HepG2 (cell line): ENCODE measurements around the gene NFIC. TPM values are rescaled to one million over a fixed set of nuclear protein-coding genes. Genes with fewer than 3 reads are reported as not detected.

Experiments
- ADNP ChIP-seq: sonication (generic); formaldehyde crosslinking; IDR thresholded peaks from 2 replicates; pipeline ENCODE4 v1.4.0; 2020; ENCODE audit warnings: missing genetic modification reagents
- ARNT2 ChIP-seq: sonication (generic); formaldehyde crosslinking; IDR thresholded peaks from 2 replicates; pipeline ENCODE4 v1.8.0; 2022; ENCODE audit warnings: mild to moderate bottlenecking, low read depth, missing genetic modification reagents, moderate library complexity
- CHCHD3 ChIP-seq: sonication (generic); formaldehyde crosslinking; IDR thresholded peaks from 2 replicates; pipeline ENCODE4 v1.8.0; 2022; ENCODE audit warnings: mild to moderate bottlenecking, missing genetic modification reagents, moderate library complexity
- DBP ChIP-seq: sonication (generic); formaldehyde crosslinking; IDR thresholded peaks from 2 replicates; pipeline ENCODE4 v1.4.0; 2020; ENCODE audit warnings: missing genetic modification reagents; ENCODE audit errors: not compliant biosample characterization
- ETV6 ChIP-seq: sonication (generic); formaldehyde crosslinking; conservative IDR thresholded peaks from 2 replicates; pipeline ENCODE4 v1.4.0; 2020; ENCODE audit warnings: missing genetic modification reagents
- KAT8 ChIP-seq: IDR thresholded peaks from 2 replicates; pipeline ENCODE4 v1.6.1; 2016; ENCODE audit warnings: missing genetic modification reagents, missing compliant biosample characterization
- KDM1A ChIP-seq: IDR thresholded peaks from 2 replicates; pipeline ENCODE4 v1.6.1; 2016; ENCODE audit warnings: missing compliant biosample characterization
- KLF15 ChIP-seq: sonication (generic); formaldehyde crosslinking; IDR thresholded peaks from 2 replicates; pipeline ENCODE4 v1.8.1; 2023; ENCODE audit warnings: borderline replicate concordance, mild to moderate bottlenecking, inconsistent platforms, missing genetic modification reagents, mixed read lengths
- MAZ ChIP-seq, 2 experiments: sonication (generic) in 1 of 2; formaldehyde crosslinking in 1 of 2; IDR thresholded peaks; 2 replicates each; pipeline versions ENCODE4 v1.5.0 to v1.6.1; 2012 to 2020; ENCODE audit warnings: low read depth in 2 of 2, mild to moderate bottlenecking in 2 of 2, borderline replicate concordance in 1 of 2, improper control_type of control experiment in 1 of 2, low read length in 1 of 2, missing genetic modification reagents in 1 of 2, moderate library complexity in 1 of 2
- SIN3B ChIP-seq: fragments of 150-350 bp; IDR thresholded peaks from 2 replicates; pipeline ENCODE4 v1.6.1; 2014; ENCODE audit warnings: low read length
- STAT5B ChIP-seq: sonication (generic); formaldehyde crosslinking; IDR thresholded peaks from 2 replicates; pipeline ENCODE4 v1.4.0; 2020; ENCODE audit warnings: missing genetic modification reagents
- ZMYM3 ChIP-seq: sonication (generic); formaldehyde crosslinking; IDR thresholded peaks from 2 replicates; pipeline ENCODE4 v1.5.1; 2020; ENCODE audit warnings: mild to moderate bottlenecking, missing genetic modification reagents
- ZNF143 ChIP-seq: sonication (generic); formaldehyde crosslinking; IDR thresholded peaks from 2 replicates; pipeline ENCODE4 v1.4.0; 2020; ENCODE audit warnings: missing genetic modification reagents
- ZNF652 ChIP-seq: IDR thresholded peaks from 2 replicates; pipeline ENCODE4 v1.6.1; 2016; ENCODE audit warnings: low read depth, borderline replicate concordance
- ZNF768 ChIP-seq: sonication (generic); formaldehyde crosslinking; IDR thresholded peaks from 2 replicates; pipeline ENCODE4 v1.4.0; 2020; ENCODE audit warnings: missing genetic modification reagents
- ZNF781 ChIP-seq: sonication (generic); formaldehyde crosslinking; IDR thresholded peaks from 2 replicates; pipeline ENCODE4 v1.5.1; 2020; ENCODE audit warnings: borderline replicate concordance, mild to moderate bottlenecking, missing genetic modification reagents; ENCODE audit errors: not compliant biosample characterization
- polyA plus RNA-seq, 8 experiments: library from polyadenylated mRNA; depleted of rRNA in 3 of 8; stranded (reverse) in 7 of 8; unstranded in 1 of 8; fragments of >200 nt; fragmentation: Illumina TruSeq in 4 of 8; extraction: Trizol in 4 of 8; gene quantifications; 2 replicates each; pipeline versions ENCODE4 v1.2.1 to v1.2.3, GENCODE V29; 2011 to 2016; ENCODE audit warnings: low read depth in 4 of 8, missing spikeins in 1 of 8, mixed read lengths in 1 of 8; ENCODE audit not compliant: insufficient read depth in 1 of 8
- total RNA-seq, 5 experiments: library from RNA; depleted of rRNA; stranded (reverse); fragments of >200 nt; fragmentation: Illumina TruSeq; extraction: Trizol; gene quantifications; 2 replicates each; pipeline ENCODE4 v1.2.3, GENCODE V29; 2016; ENCODE audit warnings: low read depth in 1 of 5
- TF ChIP-seq, protein P1 (sequence below): sonication (generic); formaldehyde crosslinking; IDR thresholded peaks from 2 replicates; pipeline ENCODE4 v1.4.0; 2020; ENCODE audit warnings: missing genetic modification reagents
- TF ChIP-seq, protein P2 (sequence below): sonication (generic); formaldehyde crosslinking; IDR thresholded peaks from 2 replicates; pipeline ENCODE4 v1.9.0; 2022; ENCODE audit warnings: missing genetic modification reagents, mild to moderate bottlenecking, borderline replicate concordance
- TF ChIP-seq, protein P3 (sequence below): sonication (generic); formaldehyde crosslinking; IDR thresholded peaks from 2 replicates; pipeline ENCODE4 v1.4.0; 2020; ENCODE audit warnings: mild to moderate bottlenecking, missing genetic modification reagents
- TF ChIP-seq, protein P4 (sequence below), 2 experiments: fragments of 450-650 bp in 1 of 2; sonication (generic) in 1 of 2; formaldehyde crosslinking; IDR thresholded peaks; 2 replicates each; pipeline versions ENCODE4 v1.5.0 to v1.8.0; 2020 to 2022; ENCODE audit warnings: mild to moderate bottlenecking in 1 of 2, missing genetic modification reagents in 1 of 2
- TF ChIP-seq, protein P5 (sequence below): sonication (generic); formaldehyde crosslinking; IDR thresholded peaks from 2 replicates; pipeline ENCODE4 v1.8.1; 2023; ENCODE audit warnings: mild to moderate bottlenecking, moderate library complexity, missing genetic modification reagents

NFIC gene
- total and polyA plus RNA-seq, 2 of the 13 experiments (the other 11 are each of a cell fraction or from before 2014, with no cell fraction given): 1.3 to 2.5 TPM

- TF ChIP-seq, protein P1, sequence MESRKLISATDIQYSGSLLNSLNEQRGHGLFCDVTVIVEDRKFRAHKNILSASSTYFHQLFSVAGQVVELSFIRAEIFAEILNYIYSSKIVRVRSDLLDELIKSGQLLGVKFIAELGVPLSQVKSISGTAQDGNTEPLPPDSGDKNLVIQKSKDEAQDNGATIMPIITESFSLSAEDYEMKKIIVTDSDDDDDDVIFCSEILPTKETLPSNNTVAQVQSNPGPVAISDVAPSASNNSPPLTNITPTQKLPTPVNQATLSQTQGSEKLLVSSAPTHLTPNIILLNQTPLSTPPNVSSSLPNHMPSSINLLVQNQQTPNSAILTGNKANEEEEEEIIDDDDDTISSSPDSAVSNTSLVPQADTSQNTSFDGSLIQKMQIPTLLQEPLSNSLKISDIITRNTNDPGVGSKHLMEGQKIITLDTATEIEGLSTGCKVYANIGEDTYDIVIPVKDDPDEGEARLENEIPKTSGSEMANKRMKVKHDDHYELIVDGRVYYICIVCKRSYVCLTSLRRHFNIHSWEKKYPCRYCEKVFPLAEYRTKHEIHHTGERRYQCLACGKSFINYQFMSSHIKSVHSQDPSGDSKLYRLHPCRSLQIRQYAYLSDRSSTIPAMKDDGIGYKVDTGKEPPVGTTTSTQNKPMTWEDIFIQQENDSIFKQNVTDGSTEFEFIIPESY: no peak
- no peak for TF ChIP-seq KLF15 (CRISPR knock-in tag)
- no peak for TF ChIP-seq ARNT2 (CRISPR knock-in tag)
- no peak for TF ChIP-seq ZNF143 (CRISPR knock-in tag)
- TF ChIP-seq, protein P2, sequence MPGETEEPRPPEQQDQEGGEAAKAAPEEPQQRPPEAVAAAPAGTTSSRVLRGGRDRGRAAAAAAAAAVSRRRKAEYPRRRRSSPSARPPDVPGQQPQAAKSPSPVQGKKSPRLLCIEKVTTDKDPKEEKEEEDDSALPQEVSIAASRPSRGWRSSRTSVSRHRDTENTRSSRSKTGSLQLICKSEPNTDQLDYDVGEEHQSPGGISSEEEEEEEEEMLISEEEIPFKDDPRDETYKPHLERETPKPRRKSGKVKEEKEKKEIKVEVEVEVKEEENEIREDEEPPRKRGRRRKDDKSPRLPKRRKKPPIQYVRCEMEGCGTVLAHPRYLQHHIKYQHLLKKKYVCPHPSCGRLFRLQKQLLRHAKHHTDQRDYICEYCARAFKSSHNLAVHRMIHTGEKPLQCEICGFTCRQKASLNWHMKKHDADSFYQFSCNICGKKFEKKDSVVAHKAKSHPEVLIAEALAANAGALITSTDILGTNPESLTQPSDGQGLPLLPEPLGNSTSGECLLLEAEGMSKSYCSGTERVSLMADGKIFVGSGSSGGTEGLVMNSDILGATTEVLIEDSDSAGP (CRISPR knock-in tag): no peak
- peak; percentile 79; the same call in 1 of the 2 replicates for TF ChIP-seq KDM1A
- TF ChIP-seq, protein P3, sequence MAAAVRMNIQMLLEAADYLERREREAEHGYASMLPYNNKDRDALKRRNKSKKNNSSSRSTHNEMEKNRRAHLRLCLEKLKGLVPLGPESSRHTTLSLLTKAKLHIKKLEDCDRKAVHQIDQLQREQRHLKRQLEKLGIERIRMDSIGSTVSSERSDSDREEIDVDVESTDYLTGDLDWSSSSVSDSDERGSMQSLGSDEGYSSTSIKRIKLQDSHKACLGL: no peak
- TF ChIP-seq ZNF768 (CRISPR knock-in tag): peak; percentile 99
- TF ChIP-seq CHCHD3: no peak
- no peak for TF ChIP-seq STAT5B (CRISPR knock-in tag)
- TF ChIP-seq ZMYM3 (CRISPR knock-in tag): peak; percentile 89
- TF ChIP-seq, protein P4, sequence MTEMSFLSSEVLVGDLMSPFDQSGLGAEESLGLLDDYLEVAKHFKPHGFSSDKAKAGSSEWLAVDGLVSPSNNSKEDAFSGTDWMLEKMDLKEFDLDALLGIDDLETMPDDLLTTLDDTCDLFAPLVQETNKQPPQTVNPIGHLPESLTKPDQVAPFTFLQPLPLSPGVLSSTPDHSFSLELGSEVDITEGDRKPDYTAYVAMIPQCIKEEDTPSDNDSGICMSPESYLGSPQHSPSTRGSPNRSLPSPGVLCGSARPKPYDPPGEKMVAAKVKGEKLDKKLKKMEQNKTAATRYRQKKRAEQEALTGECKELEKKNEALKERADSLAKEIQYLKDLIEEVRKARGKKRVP (CRISPR knock-in tag; IDR thresholded peaks at IDR 0.05): no peak
- no peak for TF ChIP-seq ZNF781 (CRISPR knock-in tag)
- TF ChIP-seq ZNF652 (CRISPR knock-in tag): peak; percentile 27; the same call in 1 of the 2 replicates
- TF ChIP-seq ADNP (CRISPR knock-in tag): peak; percentile 77; the same call in 1 of the 2 replicates
- TF ChIP-seq, protein P5, sequence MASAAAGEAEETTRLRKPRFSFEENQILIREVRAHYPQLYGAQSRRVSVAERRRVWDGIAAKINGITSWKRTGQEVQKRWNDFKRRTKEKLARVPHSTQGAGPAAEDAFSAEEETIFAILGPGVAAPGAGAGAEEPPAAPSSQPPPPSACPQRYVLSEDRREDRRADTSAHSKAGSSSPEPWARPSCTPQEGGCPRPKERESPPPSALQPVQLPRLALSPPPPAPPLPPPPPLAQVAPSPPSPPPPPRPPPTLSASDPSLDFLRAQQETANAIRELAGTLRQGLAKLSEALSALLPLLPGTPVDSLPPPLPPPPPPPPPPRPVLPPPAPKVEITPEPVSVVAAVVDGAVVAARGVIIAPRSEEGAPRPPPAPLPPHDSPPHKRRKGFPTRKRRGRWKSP (CRISPR knock-in tag): no peak
- TF ChIP-seq KAT8 (CRISPR knock-in tag): no peak
- no peak for TF ChIP-seq ETV6
- no peak for TF ChIP-seq DBP
- no peak for TF ChIP-seq SIN3B
- TF ChIP-seq MAZ (IDR thresholded peaks at IDR 0.05; ENCODE audit: borderline replicate concordance, low read depth, low read length): no peak
- TF ChIP-seq MAZ (CRISPR knock-in tag; IDR thresholded peaks at IDR 0.05; ENCODE audit: low read depth): no peak
These were observed 9.0 kb upstream of the NFIC start (continued) for GRCh38 chr19:3357271-3357991.
